Central memory CD8-positive, alpha-beta T cell (primary cell): ENCODE measurements around the gene NOTO.
A peak's percentile ranks its signal among the peaks of the same experiment; 100 is the strongest.

Experiments used
- ATAC-seq: fragments of 150-1000 bp; cut with Tn5 transposase; replicated peaks from 2 replicates; pipeline ENCODE4 v1.10.0; 2022; ENCODE audit warnings: mild to moderate bottlenecking, moderate FRiP score, moderate number of reproducible peaks; ENCODE audit not compliant: poor library complexity, severe bottlenecking; ENCODE audit errors: extremely low read depth
- DNase-seq, 2 donors: peaks; one replicate each; pipeline ENCODE4 v3.0.0; 2021; ENCODE audit warnings: low spot score in 2 of 2
- H3K27ac Mint-ChIP-seq: one replicate; pipeline ENCODE4 v1.8.0; 2022; ENCODE audit warnings: low read depth, mild to moderate bottlenecking, moderate library complexity, mixed read lengths
- H3K27me3 Mint-ChIP-seq: one replicate; pipeline ENCODE4 v1.8.0; 2022; ENCODE audit warnings: mixed read lengths
- H3K36me3 Mint-ChIP-seq: one replicate; pipeline ENCODE4 v1.8.0; 2022; ENCODE audit warnings: mild to moderate bottlenecking, moderate library complexity, mixed read lengths; ENCODE audit not compliant: insufficient read depth
- H3K4me1 Mint-ChIP-seq: one replicate; pipeline ENCODE4 v1.8.0; 2022; ENCODE audit warnings: mixed read lengths
- H3K4me3 Mint-ChIP-seq: one replicate; pipeline ENCODE4 v1.8.0; 2022; ENCODE audit warnings: mild to moderate bottlenecking, moderate library complexity, mixed read lengths
- H3K9me3 Mint-ChIP-seq: one replicate; pipeline ENCODE4 v1.8.0; 2022; ENCODE audit warnings: mixed read lengths

NOTO gene

GRCh38 chr2:73228631-73229030 is 26.3 kb downstream of the NOTO start:
- DNase-seq: no peak
- H3K27me3 Mint-ChIP-seq: no peaks in the 10 kb centered on the region
- peaks cover 11% of the 10 kb centered on the region for H3K36me3 Mint-ChIP-seq
- no peaks in the 10 kb centered on the region for H3K9me3 Mint-ChIP-seq
- H3K27ac Mint-ChIP-seq: no peak overlapping the region
- no peak for ATAC-seq
- H3K4me3 Mint-ChIP-seq: no peak overlapping the region
- no peaks in the 10 kb centered on the region for H3K4me1 Mint-ChIP-seq

DNA sequence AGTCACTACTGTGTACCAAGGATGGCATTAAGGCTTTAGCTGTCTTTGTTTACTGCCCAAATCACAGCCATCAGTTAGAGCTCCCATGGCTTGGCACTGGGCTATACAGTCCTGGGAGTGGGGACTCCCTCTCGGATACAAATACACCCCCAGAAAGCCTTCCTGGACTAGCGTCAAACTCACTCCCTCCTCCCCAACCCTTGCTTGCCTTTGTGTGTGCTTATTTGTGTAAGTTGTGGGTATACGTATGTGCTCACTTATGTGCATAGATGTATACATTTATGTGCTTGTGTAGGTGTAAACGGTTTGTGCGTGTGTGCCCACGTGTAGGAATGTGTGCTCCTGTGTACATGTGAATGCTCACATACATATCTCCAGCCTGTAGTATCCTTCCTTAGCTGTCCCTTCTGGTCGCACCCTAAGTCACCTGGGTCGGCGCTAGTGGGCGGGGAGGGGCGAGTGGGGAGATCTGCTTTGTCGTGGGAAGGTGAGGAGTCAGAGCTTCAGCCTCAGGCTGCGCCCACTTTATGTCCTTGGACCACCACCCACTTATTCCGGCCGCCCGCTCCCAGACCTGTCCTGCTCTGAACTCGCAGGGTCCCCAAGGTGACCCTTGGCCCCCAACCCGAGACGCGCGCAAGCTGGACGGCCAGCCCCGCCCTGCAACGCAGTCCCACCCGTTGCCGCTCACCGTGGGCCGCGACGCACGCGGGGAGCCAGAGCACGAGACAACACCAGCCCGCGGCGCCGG is 30.2 kb downstream of the NOTO start:
- ATAC-seq: no peak
- peaks cover 34% of the 10 kb centered on the region for H3K4me1 Mint-ChIP-seq
- H3K36me3 Mint-ChIP-seq: peaks cover 20% of the 10 kb centered on the region
- H3K9me3 Mint-ChIP-seq: no peaks in the 10 kb centered on the region
- DNase-seq: peak in 1 of 2 donors; percentile 16
- peak overlapping the region; percentile 64 for H3K27ac Mint-ChIP-seq
- H3K27me3 Mint-ChIP-seq: no peaks in the 10 kb centered on the region
- H3K4me3 Mint-ChIP-seq: peak overlapping the region; percentile 97

DNA sequence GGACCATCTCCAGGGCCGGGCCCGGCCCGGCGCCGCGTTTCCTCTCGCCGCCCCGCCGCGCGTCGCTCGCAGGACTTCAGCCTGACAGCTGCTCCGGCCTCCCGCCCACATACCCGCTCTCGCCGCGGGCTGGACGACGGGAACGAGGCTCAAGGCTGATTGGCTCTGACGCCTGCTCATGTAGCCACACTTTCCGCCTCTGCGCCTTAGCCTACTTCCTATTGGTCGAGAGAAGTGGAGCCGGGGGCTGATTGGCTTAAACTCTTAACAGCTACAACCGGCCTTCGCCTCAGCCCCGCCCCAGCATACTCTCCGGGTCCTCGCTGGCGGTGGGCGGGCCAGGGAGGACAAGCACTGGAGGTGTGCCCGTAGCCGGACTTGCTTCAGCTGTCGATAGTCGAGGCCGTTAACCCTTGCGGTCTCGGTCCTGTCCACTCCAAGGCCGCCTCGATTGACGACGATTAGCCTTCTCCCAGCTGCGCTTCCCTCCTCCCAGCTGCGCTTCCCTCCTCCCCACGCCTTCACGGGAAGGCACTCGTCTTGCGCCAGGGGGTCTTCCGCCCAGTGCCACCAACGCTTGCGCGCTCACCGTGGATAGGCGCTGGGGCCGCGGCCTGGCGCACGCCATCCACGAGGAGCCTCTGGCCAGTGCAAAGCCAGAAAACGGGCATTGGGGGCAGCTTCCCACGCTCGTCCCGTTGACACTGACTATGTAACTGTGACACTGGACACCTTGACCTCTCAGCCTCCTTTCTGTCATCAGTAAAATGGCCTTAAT is 31.0 kb downstream of the NOTO start, which contains the start of gene PRADC1:
TSS of gene PRADC1 (minus strand) at position 86 of the 778 bp plus-strand sequence. CDS start at position 7, 79 bp downstream.
- peaks cover 20% of the 10 kb centered on the region for H3K36me3 Mint-ChIP-seq
- H3K27me3 Mint-ChIP-seq: no peaks in the 10 kb centered on the region
- no peaks in the 10 kb centered on the region for H3K9me3 Mint-ChIP-seq
- peak within 1 kb of the TSS; percentile 97 for H3K4me3 Mint-ChIP-seq
- ATAC-seq (peak; percentile 83), DNase-seq (peak; percentile 87 to 91)
- peak within 1 kb of the TSS; percentile 96 for H3K27ac Mint-ChIP-seq
- peaks cover 34% of the 10 kb centered on the region for H3K4me1 Mint-ChIP-seq

- H3K4me3 Mint-ChIP-seq: peak within 1 kb of the TSS; percentile 97
Observed at GRCh38 chr2:73233932-73234832, 31.8 kb downstream of the NOTO start, which contains the start of gene CCT7. Gene CCT7 (plus strand): TSS chr2:73234308. CDS start chr2:73234379, 71 bp downstream.

GRCh38 chr2:73235315-73236028 is 33.1 kb downstream of the NOTO start:
- H3K4me3 Mint-ChIP-seq: peak overlapping the region; percentile 97
- no peaks in the 10 kb centered on the region for H3K27me3 Mint-ChIP-seq
- H3K4me1 Mint-ChIP-seq: peaks cover 34% of the 10 kb centered on the region
- ATAC-seq: no peak
- no peaks in the 10 kb centered on the region for H3K9me3 Mint-ChIP-seq
- DNase-seq: no peak
- peak overlapping the region; percentile 96 for H3K27ac Mint-ChIP-seq
- peaks cover 22% of the 10 kb centered on the region for H3K36me3 Mint-ChIP-seq

More at GRCh38 chr2:73233932-73234832, 31.8 kb downstream of the NOTO start, which contains the start of gene CCT7:
- H3K27me3 Mint-ChIP-seq: no peaks in the 10 kb centered on the region
- H3K9me3 Mint-ChIP-seq: no peaks in the 10 kb centered on the region
- H3K27ac Mint-ChIP-seq: peak within 1 kb of the TSS; percentile 96
- H3K36me3 Mint-ChIP-seq: peaks cover 18% of the 10 kb centered on the region
- DNase-seq (peak; percentile 73 to 83), ATAC-seq (peak; percentile 72)
- peaks cover 34% of the 10 kb centered on the region for H3K4me1 Mint-ChIP-seq

DNA sequence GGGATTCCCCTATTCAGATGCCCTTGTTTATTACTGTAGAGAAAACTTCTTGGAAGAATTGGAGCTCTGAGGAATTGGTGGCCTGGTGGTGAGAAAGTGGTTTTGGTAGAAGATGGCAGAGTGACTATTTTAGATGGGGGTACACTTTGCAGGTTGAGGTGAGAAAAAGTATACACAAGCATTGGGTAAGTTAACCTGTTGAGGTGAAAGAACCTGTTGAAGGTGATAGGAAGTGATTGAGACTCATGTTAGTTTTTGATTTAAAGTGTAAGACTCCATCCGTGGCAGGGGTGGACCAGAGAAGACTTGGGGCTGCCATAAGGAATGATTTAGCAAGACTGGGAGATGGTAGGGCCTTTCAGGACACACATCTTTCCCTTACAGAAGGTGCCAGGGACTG is 34.8 kb downstream of the NOTO start:
- Mint-ChIP-seq H3K4me3 (no peak overlapping the region), H3K27me3 (no peaks in the 10 kb centered on the region), H3K4me1 (peaks cover 34% of the 10 kb centered on the region), H3K27ac (peak overlapping the region; percentile 2), H3K36me3 (peaks cover 27% of the 10 kb centered on the region), H3K9me3 (no peaks in the 10 kb centered on the region)
- no peak for DNase-seq
- ATAC-seq: no peak

DNA sequence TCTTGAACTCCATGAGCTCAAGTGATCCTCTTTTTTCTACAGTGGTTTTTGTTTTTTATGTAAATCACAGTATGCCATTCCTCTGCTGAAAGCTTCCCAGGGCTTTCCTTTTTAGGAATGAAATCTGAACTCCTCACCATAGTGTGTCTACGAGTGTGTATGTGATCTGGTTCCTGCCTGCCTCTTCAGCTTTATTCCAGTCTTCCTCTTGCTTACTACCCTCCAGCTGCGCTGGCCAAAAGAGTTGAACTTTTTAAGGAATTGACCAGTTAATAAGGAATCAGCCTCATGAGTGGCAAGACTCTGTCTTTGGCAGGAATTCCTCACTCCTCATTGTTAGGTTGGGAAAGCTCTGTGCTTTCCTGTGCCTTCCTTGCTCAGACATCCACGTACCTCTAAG is 35.8 kb downstream of the NOTO start:
- ATAC-seq (no peak), DNase-seq (no peak)
- no peaks in the 10 kb centered on the region for H3K9me3 Mint-ChIP-seq
- peaks cover 34% of the 10 kb centered on the region for H3K4me1 Mint-ChIP-seq
- H3K27ac Mint-ChIP-seq: peak overlapping the region; percentile 53
- H3K36me3 Mint-ChIP-seq: peaks cover 34% of the 10 kb centered on the region
- H3K27me3 Mint-ChIP-seq: no peaks in the 10 kb centered on the region
- H3K4me3 Mint-ChIP-seq: no peak overlapping the region

DNA sequence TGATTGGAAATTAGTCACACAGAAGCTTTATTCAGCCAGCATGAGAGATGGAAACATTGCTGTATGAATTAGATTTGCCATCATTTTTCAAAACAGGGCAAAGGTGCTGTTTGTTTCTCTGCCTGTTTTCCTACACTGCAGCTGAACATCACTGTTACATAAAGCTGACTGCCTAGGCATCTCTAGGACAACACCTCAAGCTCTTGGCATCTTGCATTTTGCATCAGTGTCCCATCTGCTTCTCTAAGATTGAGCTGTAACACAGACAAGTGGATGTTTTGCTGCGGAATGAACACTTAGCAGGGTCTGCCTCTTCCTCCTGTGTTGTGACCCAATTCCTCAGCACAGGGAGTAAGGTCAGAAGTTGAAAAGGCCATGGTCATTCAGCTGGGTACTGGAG is 36.6 kb downstream of the NOTO start:
- Mint-ChIP-seq H3K4me1 (peaks cover 32% of the 10 kb centered on the region), H3K4me3 (no peak overlapping the region), H3K27ac (no peak overlapping the region), H3K36me3 (peaks cover 34% of the 10 kb centered on the region), H3K27me3 (no peaks in the 10 kb centered on the region), H3K9me3 (no peaks in the 10 kb centered on the region)
- DNase-seq: no peak
- no peak for ATAC-seq

DNA sequence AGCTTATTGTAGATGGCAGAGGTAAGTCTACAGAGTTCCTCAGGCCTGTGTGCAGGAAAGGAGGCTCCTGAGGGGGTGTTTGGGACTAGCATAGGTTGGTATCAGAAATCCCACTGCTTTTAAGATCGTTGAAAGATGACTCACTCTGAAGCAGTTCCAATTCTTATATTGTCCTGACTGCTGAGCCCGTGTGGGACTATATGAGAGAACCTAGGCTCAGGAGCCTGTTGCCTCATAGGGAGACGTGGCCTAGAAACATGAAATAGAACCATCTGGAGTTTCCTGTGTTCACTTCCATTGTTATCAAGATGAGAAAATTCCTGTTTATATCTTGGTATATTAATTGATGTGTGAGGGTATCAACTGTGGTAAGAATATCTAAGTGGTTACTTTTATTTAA is 37.4 kb downstream of the NOTO start:
- H3K27me3 Mint-ChIP-seq: no peaks in the 10 kb centered on the region
- no peak for ATAC-seq
- peaks cover 31% of the 10 kb centered on the region for H3K36me3 Mint-ChIP-seq
- no peaks in the 10 kb centered on the region for H3K9me3 Mint-ChIP-seq
- no peak overlapping the region for H3K27ac Mint-ChIP-seq
- peaks cover 30% of the 10 kb centered on the region for H3K4me1 Mint-ChIP-seq
- H3K4me3 Mint-ChIP-seq: no peak overlapping the region
- no peak for DNase-seq

GRCh38 chr2:73243884-73244570 is 41.7 kb downstream of the NOTO start:
- ATAC-seq: no peak
- H3K4me3 Mint-ChIP-seq: no peak overlapping the region
- no peaks in the 10 kb centered on the region for H3K27me3 Mint-ChIP-seq
- peaks cover 65% of the 10 kb centered on the region for H3K36me3 Mint-ChIP-seq
- peaks cover 22% of the 10 kb centered on the region for H3K4me1 Mint-ChIP-seq
- DNase-seq: no peak
- H3K27ac Mint-ChIP-seq: no peak overlapping the region
- no peaks in the 10 kb centered on the region for H3K9me3 Mint-ChIP-seq

GRCh38 chr2:73244580-73244979 is 42.2 kb downstream of the NOTO start:
- ATAC-seq (no peak), DNase-seq (no peak)
- peaks cover 22% of the 10 kb centered on the region for H3K4me1 Mint-ChIP-seq
- no peaks in the 10 kb centered on the region for H3K9me3 Mint-ChIP-seq
- no peak overlapping the region for H3K4me3 Mint-ChIP-seq
- H3K27ac Mint-ChIP-seq: no peak overlapping the region
- H3K27me3 Mint-ChIP-seq: no peaks in the 10 kb centered on the region
- peaks cover 69% of the 10 kb centered on the region for H3K36me3 Mint-ChIP-seq
